DOHH2 (cell line): ENCODE measurements around the gene CPEB1.

Experiments
- CTCF ChIP-seq: fragments of 200-600 bp; sonication (generic); IDR thresholded peaks from one replicate; pipeline ENCODE4 v1.5.1; 2014; ENCODE audit warnings: antibody characterized with exemption, mild to moderate bottlenecking, low read depth, low read length; ENCODE audit not compliant: poor library complexity, severe bottlenecking
- EZH2phosphoT487 ChIP-seq: fragments of 200-600 bp; sonication (generic); IDR thresholded peaks from 2 replicates; pipeline ENCODE4 v1.6.1; 2017; ENCODE audit warnings: borderline replicate concordance, mild to moderate bottlenecking, antibody characterized with exemption, low read length, moderate library complexity, mixed read lengths

GRCh38 chr15:82536409-82537350 is 110.5 kb downstream of the CPEB1 start:
- TF ChIP-seq CTCF, result no peak
- no peak for TF ChIP-seq EZH2phosphoT487
